Middle frontal gyrus (tissue), 1 donor: ENCODE results near the gene MACROD2.
A peak's percentile ranks its signal among the peaks of the same experiment; 100 is the strongest.

Experiments
- DNase-seq: peaks from one replicate; pipeline ENCODE4 v3.0.0-alpha.2; 2015; ENCODE audit warnings: low spot score; ENCODE audit errors: extremely low spot score

The MACROD2 gene

DNA sequence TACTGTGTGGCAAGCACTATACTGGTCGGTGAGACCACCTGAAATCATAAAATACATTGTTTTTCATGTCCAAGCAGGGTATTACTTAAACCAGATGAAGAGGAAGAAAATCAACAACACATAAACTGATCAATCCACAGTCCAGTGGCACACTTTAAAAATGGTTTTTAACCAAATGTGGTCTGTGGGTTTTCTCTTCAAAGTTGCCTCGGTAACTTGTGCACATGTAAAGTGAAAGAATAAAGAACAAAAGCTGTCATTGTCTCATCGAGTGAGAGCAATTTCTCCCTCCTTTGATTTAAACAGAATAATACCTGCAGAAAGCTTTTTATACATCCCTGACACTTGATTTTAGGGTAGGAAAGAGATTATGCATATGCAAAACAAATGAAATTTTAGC is 338.4 kb downstream of the MACROD2 start:
- no peak for DNase-seq

DNA sequence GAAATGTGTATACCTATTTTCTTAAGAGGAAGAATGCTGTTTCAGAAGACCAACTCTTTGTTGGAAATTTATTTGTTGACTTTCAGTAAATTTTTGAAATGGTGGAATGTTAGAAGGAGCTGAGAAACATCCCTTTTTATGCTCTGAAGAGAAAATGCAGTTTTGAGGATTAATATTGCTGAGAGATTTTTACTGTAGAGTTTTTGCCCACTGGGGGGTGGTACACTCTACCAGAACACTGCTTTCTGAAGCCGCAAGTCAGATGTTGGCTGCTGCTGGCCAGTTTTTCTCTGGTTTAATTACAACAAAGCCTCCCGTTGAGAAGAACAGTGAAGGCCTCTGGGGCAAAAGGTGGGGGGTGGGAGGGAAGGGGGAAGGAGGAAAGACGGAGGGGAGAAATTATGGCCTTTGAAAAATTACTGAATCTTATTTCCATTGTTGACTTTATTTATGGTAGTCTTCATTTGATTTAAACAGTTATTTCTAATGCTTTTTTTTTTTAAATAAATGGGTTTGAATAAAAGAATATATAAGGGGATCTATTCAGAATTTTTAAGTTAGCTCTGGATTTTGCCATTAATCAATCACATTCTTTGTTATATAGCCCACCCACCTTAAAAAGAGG is 339.1 kb downstream of the MACROD2 start:
- DNase-seq = peak; percentile 60

DNA sequence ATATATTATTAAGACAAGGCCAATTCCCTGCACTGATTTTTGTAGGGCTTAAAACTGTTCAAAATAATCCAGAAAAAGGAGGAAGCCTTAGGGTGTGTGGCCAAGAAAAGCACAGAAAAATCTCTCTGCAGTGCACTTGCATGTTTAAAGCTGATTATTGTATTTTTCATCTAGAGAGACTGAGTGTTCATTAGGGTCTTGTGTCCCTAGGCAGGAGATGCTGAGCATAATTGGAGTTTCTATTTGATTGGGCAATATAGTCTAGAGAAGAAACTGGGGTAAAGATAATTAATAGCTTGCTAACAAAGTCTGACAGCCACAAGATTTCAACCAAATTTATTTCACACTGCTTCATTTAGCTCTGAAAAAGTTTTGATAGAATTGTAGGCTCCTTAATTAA is 339.7 kb downstream of the MACROD2 start:
- DNase-seq = no peak

DNA sequence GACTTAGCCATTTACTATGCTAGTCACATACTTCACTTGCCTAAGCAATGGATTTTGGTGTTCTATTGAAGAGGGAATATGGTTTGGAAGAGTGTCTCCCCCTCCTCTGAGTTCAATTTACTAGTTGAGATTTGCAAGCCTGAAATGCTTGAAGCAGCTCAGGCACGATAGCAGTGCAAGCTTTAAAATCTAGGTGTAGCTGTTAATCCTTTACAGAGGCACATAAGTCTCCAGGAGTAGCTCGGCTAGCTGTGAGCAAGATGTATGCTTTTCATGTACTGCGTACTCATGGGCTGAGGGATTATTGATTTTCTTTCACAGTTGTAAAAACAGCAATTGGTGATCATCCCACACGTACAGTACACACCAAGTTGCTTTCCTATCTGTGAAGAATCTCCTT is 341.4 kb downstream of the MACROD2 start:
- DNase-seq = no peak

DNA sequence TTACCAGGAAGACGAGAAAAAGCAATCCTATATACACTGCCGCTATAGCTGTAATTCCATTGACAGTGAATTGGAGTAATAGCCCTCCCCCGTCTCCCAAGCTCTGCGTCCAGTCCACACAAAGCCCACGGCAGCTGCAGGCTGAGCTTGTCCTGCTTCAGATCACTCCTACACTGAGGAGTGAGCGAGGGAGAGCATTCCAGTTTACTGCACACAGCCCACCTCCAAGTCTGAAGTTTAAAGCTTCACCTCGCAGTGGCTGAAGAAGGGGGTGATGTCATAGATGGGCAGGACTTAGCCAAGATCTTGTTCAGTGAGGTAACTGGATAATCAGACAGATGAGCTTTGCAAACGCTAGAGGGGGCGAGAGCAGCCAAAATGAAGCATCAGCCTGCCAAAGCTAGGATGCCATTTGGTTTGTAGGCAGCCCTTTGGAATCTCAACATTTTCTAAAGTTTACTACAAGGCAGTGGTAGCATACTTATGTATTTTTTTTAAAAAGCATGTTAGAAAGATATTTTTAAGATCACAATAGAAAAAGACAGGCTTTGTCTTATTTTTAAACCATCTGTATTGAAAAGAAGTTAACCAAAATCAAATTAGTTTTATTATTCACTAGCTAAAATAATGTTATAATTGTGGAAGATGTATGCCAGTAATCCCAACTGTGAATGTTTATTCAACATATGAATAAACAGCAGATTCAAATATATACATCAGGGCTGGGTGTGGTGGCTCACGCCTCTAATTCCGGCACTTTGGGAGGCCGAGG is 342.3 kb downstream of the MACROD2 start, which contains the start of gene FLRT3:
FLRT3 (minus strand) TSS at position 213 of the 772 bp plus-strand sequence. CDS start 10,106 bp downstream, outside the sequence.
- DNase-seq = peak; percentile 79

DNA sequence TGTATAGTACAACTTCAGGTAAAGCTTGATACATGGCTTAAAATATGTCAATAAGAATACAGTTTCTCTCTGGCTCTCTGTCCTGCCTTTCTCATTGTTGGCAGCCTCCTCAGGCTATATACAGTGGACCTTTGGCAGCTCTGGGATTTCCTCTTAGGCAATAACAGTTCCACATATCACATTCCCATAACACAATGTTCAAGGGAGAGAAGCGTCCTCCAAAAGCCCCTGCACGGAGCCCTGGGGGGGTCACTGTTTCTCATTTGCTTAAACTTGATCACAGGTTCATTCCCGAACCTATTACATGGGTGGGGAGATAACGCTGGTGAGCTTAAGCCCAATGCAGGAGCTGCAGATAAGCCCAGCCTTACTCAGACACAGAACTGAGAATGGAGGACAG is 346.5 kb downstream of the MACROD2 start:
- no peak for DNase-seq

DNA sequence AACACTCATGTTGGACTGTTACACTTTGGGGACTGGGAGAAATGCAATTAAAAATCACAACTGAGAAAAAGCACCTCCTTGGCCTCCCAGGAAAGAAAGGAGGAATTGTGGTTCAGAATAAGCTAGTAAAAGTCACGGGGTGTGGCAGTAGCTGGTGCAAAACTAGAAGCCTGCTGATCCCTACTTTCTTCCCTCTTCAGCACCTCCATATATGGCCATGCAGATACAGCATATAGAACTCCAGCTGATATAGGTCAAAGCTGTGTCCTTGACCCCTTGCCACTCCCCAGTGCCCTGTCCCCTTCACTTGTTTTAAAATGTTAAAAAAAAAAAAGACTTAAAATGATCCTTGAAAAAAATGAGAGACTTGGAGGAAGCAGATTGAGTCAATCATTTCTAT is 347.6 kb downstream of the MACROD2 start:
- DNase-seq = no peak

DNA sequence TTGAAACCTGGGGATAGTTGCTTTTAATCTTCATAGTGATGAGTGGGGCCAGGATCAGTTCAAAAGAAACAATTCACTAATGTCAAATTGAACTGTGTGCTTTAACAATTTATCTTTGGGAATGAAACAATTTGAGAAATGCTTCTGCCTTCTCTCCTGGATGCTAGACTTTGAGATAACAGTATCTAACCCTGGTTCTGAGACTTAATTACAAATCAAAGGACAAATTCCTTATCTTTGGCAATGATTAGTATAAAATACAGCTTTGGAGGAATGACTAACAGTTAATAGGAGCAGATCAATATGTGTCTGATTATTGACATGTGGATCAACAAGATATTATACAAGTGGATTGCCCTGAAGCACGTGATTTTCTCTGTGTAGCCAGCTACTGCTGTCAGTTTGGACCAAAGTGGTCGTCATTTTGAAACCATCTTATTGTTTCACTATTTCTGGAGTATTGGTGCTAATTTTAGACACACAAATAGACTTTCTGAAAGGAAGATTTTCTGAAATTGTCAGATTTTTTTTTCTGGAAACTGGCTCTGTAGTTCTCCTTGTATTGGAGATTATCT is 348.3 kb downstream of the MACROD2 start:
- no peak for DNase-seq

DNA sequence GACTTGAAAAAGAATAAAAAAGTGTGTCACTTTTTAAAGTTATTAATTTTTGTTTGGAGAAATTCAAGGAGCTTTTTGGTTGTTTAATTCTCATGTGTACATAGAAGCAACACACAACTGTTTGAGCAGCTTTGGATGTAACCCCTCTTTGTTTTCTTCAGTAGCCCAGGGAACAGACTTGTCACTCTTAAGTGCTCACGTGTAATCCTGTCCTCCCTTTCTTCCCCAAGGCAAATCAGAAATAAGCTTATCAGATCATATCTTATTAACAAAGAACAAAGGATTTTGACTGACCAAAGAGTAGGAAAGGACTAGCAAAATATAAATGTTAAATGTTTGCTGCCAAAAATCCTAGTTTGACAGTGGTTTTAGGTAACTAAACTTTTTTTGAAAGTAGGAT is 349.4 kb downstream of the MACROD2 start:
- no peak for DNase-seq

DNA sequence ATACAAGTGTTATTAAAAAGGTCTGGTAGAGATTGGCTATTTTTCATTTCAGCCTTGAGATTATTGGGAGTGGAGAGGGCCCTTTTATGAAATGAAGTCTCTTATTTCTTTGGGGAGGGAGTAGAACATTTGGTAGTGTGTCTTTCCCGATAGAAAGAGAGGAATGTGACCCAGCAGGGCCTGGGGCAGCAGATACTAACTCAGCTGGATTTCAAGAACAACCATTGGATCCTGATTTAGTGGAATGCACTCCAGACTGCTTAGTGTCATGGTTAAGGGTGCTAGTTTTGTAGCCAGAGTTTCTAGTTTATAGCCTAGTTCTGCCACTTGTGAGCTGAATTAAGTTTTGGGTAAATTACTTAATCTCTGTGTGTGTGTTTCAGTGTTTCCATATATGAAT is 360.5 kb downstream of the MACROD2 start:
- DNase-seq = no peak

DNA sequence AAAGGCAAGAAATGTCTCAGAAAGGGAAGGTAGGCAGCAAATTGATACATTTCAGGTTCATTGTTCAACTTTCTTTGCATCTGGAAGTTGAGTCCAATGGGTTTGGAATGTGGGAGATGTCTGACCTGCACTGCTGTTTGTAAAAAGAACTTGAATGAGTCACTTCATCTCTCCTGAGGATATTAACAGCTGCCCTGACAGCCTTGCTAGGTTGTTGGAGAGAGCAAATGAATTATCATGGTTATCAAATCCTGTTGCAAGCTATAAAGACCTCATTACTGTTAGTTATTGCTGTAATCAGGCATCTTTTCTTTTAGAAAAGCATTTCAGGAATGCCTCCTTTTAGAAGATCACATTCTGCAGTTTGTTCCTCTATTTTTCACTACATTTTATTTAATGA is 365.1 kb downstream of the MACROD2 start:
- no peak for DNase-seq

DNA sequence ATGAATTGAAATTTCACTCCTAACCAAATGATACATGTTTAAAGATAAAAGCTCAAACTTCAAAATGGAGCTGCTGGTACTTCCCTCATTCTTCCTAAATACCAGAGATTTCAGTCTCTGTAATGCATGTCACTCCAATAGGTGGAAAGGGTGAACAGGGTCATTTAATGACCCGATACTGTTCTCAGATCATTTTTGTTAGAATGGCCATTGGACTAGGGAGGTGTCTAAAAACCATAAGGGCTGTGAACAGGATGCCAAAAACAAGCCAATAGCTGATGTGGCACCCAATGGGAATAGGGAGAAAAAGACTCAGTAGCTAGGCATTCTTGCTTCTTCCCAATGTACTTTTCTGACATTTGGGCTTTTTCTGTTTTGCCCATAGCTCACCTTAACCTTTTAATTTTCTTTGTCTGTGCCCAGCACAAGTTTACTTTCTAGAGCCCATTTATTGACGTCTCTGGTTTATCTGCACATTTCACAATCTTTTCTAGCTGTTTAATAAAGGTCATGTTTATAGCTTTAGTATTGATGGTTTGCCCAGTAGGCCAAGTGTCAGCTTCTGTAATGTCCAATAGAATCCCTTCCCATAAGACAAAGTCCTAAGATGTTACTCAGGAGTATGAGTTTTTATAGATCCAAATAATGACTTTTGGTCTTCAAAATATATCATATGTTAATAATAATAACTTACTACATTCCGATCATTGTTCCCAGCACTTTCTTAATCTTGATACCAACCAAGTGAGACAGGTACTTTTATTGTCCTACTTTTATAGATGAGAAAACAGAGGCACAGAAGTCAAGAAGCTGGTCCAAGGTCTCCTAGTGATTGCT is 366.4 kb downstream of the MACROD2 start:
- no peak for DNase-seq

DNA sequence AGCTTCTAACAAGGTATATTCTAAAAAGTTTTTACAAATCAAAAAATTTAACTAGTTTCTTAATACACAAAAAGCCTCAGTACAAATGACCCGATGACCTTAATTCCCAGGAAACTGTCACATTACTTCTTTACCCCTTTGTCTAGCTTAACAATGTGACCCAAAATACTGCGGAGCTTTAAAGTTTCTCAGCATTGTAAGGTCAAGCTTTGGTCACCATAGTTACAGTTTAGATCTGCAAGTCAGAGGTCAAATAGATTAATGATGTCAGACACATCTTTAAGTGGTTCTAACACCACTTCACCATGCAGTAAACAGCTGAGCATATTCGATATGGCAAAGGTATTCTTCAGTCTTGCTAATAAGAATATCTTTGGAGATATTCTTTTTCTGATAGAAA is 378.9 kb downstream of the MACROD2 start:
- no peak for DNase-seq

DNA sequence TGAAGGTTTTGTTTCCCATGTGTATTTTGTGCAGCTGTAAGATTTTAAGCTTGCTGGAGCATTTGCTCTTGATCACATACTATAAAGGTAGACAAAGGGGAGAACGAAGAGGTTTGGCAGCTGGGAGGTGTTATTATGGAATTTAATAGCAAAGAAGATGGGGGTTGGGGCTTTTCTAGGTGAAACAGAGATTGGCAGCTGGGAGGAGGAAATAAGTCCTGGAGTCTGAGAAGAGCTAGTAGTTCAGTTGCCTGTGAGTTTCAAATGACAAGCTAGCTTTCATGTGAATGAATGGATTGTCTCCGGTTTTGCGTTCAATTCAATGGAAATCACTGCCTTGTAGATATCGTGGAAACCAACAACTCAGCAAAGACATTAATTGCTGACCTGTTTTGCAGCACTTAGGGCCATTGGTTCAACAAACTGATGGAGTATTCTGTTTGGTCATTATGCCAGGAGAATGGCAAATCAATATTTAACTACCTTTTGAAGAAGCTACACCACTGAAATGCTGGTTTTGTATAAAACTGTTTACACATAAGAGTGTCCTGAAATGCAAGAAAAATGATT is 380.2 kb downstream of the MACROD2 start:
- no peak for DNase-seq

DNA sequence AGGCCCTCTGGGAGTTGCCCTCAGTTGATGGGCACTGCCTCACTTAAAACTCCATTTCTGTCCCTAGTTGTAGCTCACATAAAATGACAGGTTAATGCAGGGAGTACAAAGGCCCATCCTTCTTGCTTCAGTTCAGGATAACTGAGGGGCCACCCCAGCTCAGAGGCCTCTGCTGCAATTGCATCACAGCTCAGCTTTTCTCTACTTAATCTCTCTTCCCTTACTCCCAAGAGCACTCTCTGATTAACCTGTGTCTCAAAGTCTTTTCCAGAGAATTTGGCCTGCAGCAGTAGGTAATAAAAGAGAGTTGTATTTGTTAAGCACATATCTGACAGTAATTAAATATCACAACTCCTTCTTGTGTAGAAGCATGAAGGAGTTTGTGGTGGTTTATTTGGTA is 383.0 kb downstream of the MACROD2 start:
- no peak for DNase-seq

DNA sequence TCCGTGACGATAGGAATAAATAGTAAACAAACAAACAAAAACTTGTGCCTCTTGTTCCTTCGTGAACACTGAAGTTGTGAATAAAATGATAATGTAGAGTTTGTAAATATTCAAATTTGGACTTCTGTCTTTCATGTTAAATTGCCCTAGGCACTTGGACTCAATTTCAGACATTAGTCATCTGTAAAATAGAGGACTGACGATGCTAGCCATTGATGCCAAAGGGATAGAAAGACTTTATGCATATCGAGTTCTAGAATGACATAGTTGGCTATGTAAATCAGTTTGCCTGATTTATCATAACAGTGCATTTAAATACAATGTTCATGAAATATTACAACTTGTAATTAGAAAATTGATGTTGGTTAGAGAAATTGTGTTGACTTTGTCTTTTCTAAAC is 388.0 kb downstream of the MACROD2 start:
- no peak for DNase-seq

DNA sequence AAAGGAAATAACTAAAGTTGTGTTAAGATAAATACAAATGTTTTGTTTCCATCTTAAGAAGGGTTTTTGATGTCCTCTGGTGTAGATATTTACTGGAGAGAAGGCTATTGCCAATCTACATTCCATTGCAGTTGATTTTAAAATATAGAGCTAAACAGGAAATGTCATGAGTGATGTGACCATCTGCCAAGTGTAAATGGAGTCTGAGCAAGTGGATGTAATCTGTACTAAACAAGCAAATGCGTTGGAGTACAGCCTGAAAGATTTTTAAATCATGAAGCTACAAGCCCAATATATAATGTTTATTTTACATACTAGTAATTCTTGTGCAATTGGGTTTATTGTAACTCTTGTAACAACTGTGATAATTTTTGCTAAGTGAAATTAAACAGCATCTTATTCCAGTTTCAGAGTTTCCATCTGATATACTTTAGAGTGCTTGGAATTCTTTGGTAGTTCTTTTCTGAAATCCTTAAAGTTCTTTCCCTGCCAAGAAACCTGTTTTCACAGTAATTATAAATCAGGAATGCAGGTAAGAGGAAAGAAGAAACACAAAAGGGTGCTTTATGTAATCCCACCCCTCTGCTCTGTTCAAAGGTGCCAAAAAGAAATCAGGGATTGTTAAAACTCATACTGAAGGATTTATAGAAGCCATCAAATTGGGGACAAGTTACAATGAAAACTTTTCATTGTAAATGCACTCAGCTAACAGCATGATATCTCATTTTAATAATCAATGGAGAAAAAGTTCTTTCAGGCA is 389.3 kb downstream of the MACROD2 start:
- no peak for DNase-seq

DNA sequence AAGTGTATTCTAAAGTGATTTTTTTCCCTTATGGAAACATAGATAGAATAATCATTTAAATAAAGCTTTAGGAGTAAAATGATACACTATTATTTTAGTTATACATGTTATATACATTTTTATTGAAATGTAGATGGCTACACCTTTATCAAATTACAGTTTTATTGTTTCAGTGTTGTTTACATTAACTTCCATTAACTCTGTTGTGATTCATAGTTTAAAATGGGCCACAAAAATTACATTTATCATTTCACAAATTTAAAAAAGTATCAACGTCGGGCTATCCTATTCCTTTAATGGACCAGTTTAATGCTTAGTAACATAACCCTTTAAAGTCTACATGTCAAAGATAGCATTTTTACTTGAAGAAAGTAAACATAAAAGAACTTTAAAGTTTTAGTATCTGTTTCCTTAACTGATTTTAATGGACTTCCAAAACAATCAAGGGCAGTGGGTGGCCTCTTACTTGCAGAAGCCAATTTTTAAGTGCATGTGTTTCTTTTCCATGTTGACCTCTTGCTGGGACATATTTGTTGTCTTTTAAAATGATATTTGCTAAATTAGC is 389.9 kb downstream of the MACROD2 start:
- no peak for DNase-seq

DNA sequence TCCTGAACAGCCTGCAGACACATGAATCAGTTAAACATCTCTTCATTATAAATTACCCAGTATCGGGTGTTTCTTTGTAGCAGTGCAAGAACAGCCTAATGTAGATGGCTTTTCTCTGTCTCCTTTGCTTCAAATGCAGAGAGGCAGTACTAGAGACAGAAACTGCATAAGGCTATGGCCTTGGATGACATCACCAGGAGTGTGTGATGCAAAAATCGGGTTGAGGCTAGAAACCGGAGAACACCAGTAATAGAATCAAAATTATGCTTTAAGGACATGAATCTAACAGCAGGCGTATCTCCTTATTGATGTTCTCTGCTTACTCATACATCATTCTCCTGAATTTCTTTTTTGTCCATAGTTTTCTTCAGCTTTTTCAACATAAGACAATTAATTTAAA is 391.4 kb downstream of the MACROD2 start:
- no peak for DNase-seq

DNA sequence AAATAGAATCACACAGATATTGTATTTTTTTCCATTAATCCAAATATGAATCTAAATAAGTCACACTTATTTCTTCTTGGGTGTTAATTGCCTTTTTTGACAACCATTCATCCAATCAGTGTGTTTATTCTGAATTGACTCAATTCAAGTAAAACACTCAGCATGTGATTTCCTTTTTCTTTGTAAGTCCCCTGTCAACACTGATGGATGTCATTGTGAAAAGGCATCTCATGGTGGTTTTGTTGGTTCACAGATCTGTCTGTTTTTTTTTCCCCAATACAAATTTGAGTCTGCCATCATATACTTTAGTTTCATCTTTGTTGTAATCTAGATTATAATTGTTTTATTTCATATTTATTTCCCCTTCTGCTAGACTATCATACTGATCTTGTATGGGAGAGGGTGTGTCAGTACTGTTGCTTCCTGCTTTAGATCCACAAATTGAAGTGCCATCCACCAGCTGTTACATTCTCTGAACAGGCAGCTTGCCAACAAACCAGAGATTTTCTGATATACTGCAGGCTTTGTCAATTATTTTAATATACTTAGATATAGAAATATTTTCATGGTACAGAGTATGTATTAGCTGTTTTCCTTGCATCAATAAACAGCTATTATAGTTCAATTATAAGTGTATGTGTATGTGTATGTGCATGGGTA is 406.3 kb downstream of the MACROD2 start:
- DNase-seq = no peak
